CD4-positive, CD25-positive, alpha-beta regulatory T cell (primary cell): Measurements from ENCODE around the gene RAX2. TPM values are rescaled to one million over a fixed set of nuclear protein-coding genes. Genes with fewer than 3 reads are reported as not detected.

Source experiments
- ATAC-seq, 2 donors: fragments of 150-1000 bp; cut with Tn5 transposase; one replicate each; pipeline ENCODE4 v1.10.0; 2021; ENCODE audit warnings: low read depth in 2 of 2, moderate number of reproducible peaks in 2 of 2, moderate library complexity in 1 of 2
- DNase-seq, 3 donors: peaks; one replicate each; pipeline versions ENCODE4 v3.0.0 to v3.0.0-alpha.2; 2012 to 2022; ENCODE audit warnings: mixed read lengths in 1 of 3
- H3K27ac ChIP-seq: one replicate; pipeline ENCODE4 v1.7.0; 2013; ENCODE audit warnings: mild to moderate bottlenecking, low read length; ENCODE audit not compliant: insufficient read depth, poor library complexity, severe bottlenecking
- H3K27me3 ChIP-seq: one replicate; pipeline ENCODE4 v1.7.0; 2013; ENCODE audit warnings: low read length; ENCODE audit not compliant: control insufficient read depth, insufficient read depth
- H3K36me3 ChIP-seq: one replicate; pipeline ENCODE4 v1.7.0; 2013; ENCODE audit warnings: mild to moderate bottlenecking, low read length, moderate library complexity; ENCODE audit not compliant: control insufficient read depth, insufficient read depth
- H3K4me1 ChIP-seq: 2 replicates; pipeline ENCODE4 v1.7.0; 2013; ENCODE audit warnings: mild to moderate bottlenecking, low read length; ENCODE audit not compliant: insufficient read depth, control insufficient read depth, poor library complexity, severe bottlenecking
- H3K4me3 ChIP-seq: one replicate; pipeline ENCODE4 v1.7.0; 2013; ENCODE audit warnings: low read depth, mild to moderate bottlenecking, low read length, moderate library complexity
- H3K9me3 ChIP-seq, 2 experiments: 1 replicate in 1 of 2; 2 replicates in 1 of 2; pipeline ENCODE4 v1.7.0; 2013; ENCODE audit warnings: low read length in 2 of 2, mild to moderate bottlenecking in 1 of 2, moderate library complexity in 1 of 2; ENCODE audit not compliant: control insufficient read depth in 2 of 2
- H3K27ac Mint-ChIP-seq, 3 donors: one replicate each; pipeline ENCODE4 v1.8.0; 2020 to 2022; ENCODE audit warnings: mild to moderate bottlenecking in 3 of 3, mixed read lengths in 3 of 3, moderate library complexity in 2 of 3
- H3K27me3 Mint-ChIP-seq: one replicate; pipeline ENCODE4 v1.8.0; 2022; ENCODE audit warnings: mild to moderate bottlenecking, mixed read lengths
- H3K36me3 Mint-ChIP-seq: one replicate; pipeline ENCODE4 v1.8.0; 2020; ENCODE audit warnings: mixed read lengths
- H3K4me1 Mint-ChIP-seq, 4 donors: one replicate each; pipeline ENCODE4 v1.8.0; 2020 to 2022; ENCODE audit warnings: mixed read lengths in 4 of 4, mild to moderate bottlenecking in 1 of 4
- H3K4me3 Mint-ChIP-seq, 4 donors: one replicate each; pipeline ENCODE4 v1.8.0; 2020 to 2022; ENCODE audit warnings: mild to moderate bottlenecking in 4 of 4, mixed read lengths in 4 of 4, moderate library complexity in 3 of 4
- H3K9me3 Mint-ChIP-seq, 7 donors: one replicate each; pipeline ENCODE4 v1.8.0; 2020 to 2022; ENCODE audit warnings: mixed read lengths in 7 of 7, mild to moderate bottlenecking in 3 of 7, moderate library complexity in 2 of 7
- polyA plus RNA-seq, 4 donors: library from polyadenylated mRNA; unstranded; fragments of 300-500 nt; fragmentation: Illumina TruSeq; gene quantifications; one replicate each; pipeline ENCODE4 v1.2.3, GENCODE V29; 2021
- total RNA-seq: library from RNA; stranded (reverse); gene quantifications from one replicate; pipeline ENCODE4 v1.2.3, GENCODE V29; 2022

RAX2 gene
- total and polyA plus RNA-seq, 5 donors from 2014 or later: 0.08 to 0.09 TPM; not detected in 3

GRCh38 chr19:3751236-3751635, 20.8 kb downstream of the RAX2 start:
- no peak for ATAC-seq
- no peak overlapping the region for H3K4me3 ChIP-seq
- H3K36me3 ChIP-seq: peaks cover 34% of the 10 kb centered on the region
- Mint-ChIP-seq H3K4me3 (no peak overlapping the region), H3K4me1 (peaks cover 0 to 25% (median 12%) of the 10 kb centered on the region in 4 donors), H3K9me3 (no peaks in the 10 kb centered on the region), H3K27ac (no peak overlapping the region), H3K36me3 (peaks cover 27% of the 10 kb centered on the region), H3K27me3 (no peaks in the 10 kb centered on the region)
- H3K27me3 ChIP-seq: no peaks in the 10 kb centered on the region
- no peaks in the 10 kb centered on the region for H3K9me3 ChIP-seq
- no peak overlapping the region for H3K27ac ChIP-seq
- DNase-seq: no peak
- no peaks in the 10 kb centered on the region for H3K4me1 ChIP-seq

DNA sequence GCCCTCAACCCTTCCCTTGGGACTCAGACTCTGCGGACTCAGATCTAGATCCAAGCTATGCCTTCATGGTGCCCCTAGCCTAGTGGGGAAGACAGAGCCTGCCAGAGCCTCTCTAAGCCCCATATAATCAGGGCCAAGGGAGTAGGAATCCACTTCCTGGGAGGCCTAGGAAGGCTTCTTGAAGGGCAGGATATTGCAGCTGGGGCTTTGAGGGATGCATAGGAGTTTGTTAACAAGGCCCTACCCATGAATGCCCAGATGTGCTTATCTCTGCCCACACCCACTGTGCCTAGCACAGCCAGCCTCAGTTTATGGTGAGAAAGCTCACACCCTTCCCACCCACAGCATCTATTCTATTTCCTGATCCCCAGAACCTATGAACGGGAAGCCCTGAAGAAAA, 21.8 kb downstream of the RAX2 start:
- H3K4me3 ChIP-seq: no peak overlapping the region
- H3K9me3 ChIP-seq: no peaks in the 10 kb centered on the region
- peaks cover 34% of the 10 kb centered on the region for H3K36me3 ChIP-seq
- H3K9me3 Mint-ChIP-seq: no peaks in the 10 kb centered on the region
- no peak overlapping the region for H3K27ac ChIP-seq
- H3K27me3 Mint-ChIP-seq: no peaks in the 10 kb centered on the region
- no peak overlapping the region for H3K4me3 Mint-ChIP-seq
- H3K4me1 ChIP-seq: no peaks in the 10 kb centered on the region
- H3K27me3 ChIP-seq: no peaks in the 10 kb centered on the region
- H3K27ac Mint-ChIP-seq: no peak overlapping the region
- ATAC-seq (no peak), DNase-seq (no peak)
- peaks cover 0 to 18% (median 7%) of the 10 kb centered on the region in 4 donors for H3K4me1 Mint-ChIP-seq
- peaks cover 22% of the 10 kb centered on the region for H3K36me3 Mint-ChIP-seq

- Histone ChIP-seq H3K9me3 (no peaks in the 10 kb centered on the region), H3K4me3 (no peak overlapping the region), H3K27me3 (no peaks in the 10 kb centered on the region), H3K36me3 (peaks cover 30% of the 10 kb centered on the region), H3K27ac (no peak overlapping the region), H3K4me1 (no peaks in the 10 kb centered on the region)
- Mint-ChIP-seq H3K27ac (no peak overlapping the region), H3K27me3 (no peaks in the 10 kb centered on the region), H3K36me3 (peaks cover 18% of the 10 kb centered on the region), H3K4me3 (no peak overlapping the region), H3K4me1 (peaks cover 0 to 6% (median 0%) of the 10 kb centered on the region in 4 donors), H3K9me3 (no peaks in the 10 kb centered on the region)
- DNase-seq (no peak), ATAC-seq (no peak)
Observed at GRCh38 chr19:3748965-3749364, 23.1 kb downstream of the RAX2 start.

- H3K4me1 Mint-ChIP-seq: no peaks in the 10 kb centered on the region
- H3K36me3 Mint-ChIP-seq: peaks cover 17% of the 10 kb centered on the region
- Histone ChIP-seq H3K36me3 (peaks cover 21% of the 10 kb centered on the region), H3K9me3 (no peaks in the 10 kb centered on the region), H3K27me3 (no peaks in the 10 kb centered on the region), H3K27ac (no peak overlapping the region), H3K4me1 (no peaks in the 10 kb centered on the region), H3K4me3 (no peak overlapping the region)
- H3K9me3 Mint-ChIP-seq: no peaks in the 10 kb centered on the region
- no peak overlapping the region for H3K27ac Mint-ChIP-seq
- no peaks in the 10 kb centered on the region for H3K27me3 Mint-ChIP-seq
- ATAC-seq (no peak), DNase-seq (no peak)
- H3K4me3 Mint-ChIP-seq: no peak overlapping the region
Observed at GRCh38 chr19:3746371-3747056, 25.5 kb downstream of the RAX2 start.

DNA sequence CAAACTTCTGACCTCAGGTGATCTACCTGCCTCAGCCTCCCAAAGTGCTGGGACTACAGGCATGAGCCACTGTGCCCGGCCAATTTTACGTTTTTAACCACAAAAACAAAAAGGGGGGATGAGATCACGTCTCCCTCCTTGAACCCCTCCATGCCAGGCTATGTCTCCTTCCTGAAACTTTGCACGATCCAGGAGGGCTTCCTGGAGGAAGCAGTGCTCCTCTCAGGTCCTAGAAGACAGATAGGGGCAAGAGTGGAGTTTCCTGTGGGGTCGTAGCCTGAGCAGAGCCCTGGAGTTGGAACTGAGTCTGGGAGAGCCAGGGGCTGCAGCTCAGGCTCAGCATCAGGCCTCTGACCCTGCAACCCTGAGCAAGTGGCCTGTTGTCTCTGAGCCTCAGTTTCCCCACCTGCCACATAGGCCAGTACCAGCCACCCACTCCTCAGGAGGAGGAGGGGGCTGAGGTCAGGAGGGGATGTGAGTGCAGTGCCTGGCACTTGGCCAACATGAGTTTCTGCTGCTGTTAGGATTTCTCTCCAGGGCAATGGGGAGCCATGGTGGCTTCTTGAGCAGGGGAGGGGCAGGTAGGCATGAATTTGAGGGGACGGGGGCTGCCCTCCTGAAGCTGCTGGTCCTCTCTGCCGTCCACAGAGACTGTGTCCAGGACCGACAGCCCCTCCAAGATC, 26.5 kb downstream of the RAX2 start:
- no peak for DNase-seq
- peak overlapping the region in 1 of 3 donors; percentile 32 for H3K27ac Mint-ChIP-seq
- no peaks in the 10 kb centered on the region for H3K27me3 ChIP-seq
- no peak overlapping the region for H3K4me3 ChIP-seq
- H3K4me3 Mint-ChIP-seq: no peak overlapping the region
- H3K36me3 ChIP-seq: peaks cover 12% of the 10 kb centered on the region
- peaks cover 13% of the 10 kb centered on the region for H3K36me3 Mint-ChIP-seq
- H3K4me1 Mint-ChIP-seq: no peaks in the 10 kb centered on the region
- H3K9me3 ChIP-seq: no peaks in the 10 kb centered on the region
- no peaks in the 10 kb centered on the region for H3K9me3 Mint-ChIP-seq
- H3K27me3 Mint-ChIP-seq: no peaks in the 10 kb centered on the region
- H3K4me1 ChIP-seq: no peaks in the 10 kb centered on the region
- H3K27ac ChIP-seq: no peak overlapping the region
- ATAC-seq: no peak

- ATAC-seq (no peak), DNase-seq (peak in 1 of 3 donors; percentile 22)
- Mint-ChIP-seq H3K9me3 (no peaks in the 10 kb centered on the region), H3K27ac (peak overlapping the region in 1 of 3 donors; percentile 35), H3K36me3 (peaks cover 7% of the 10 kb centered on the region), H3K4me1 (peaks cover 4 to 15% (median 10%) of the 10 kb centered on the region in 4 donors), H3K27me3 (no peaks in the 10 kb centered on the region), H3K4me3 (no peak overlapping the region)
- no peaks in the 10 kb centered on the region for H3K27me3 ChIP-seq
- no peak overlapping the region for H3K27ac ChIP-seq
- H3K4me1 ChIP-seq: peaks cover 20% of the 10 kb centered on the region
- H3K4me3 ChIP-seq: no peak overlapping the region
- H3K9me3 ChIP-seq: no peaks in the 10 kb centered on the region
- H3K36me3 ChIP-seq: no peaks in the 10 kb centered on the region
Observed at GRCh38 chr19:3743486-3743885, 28.5 kb downstream of the RAX2 start.

DNA sequence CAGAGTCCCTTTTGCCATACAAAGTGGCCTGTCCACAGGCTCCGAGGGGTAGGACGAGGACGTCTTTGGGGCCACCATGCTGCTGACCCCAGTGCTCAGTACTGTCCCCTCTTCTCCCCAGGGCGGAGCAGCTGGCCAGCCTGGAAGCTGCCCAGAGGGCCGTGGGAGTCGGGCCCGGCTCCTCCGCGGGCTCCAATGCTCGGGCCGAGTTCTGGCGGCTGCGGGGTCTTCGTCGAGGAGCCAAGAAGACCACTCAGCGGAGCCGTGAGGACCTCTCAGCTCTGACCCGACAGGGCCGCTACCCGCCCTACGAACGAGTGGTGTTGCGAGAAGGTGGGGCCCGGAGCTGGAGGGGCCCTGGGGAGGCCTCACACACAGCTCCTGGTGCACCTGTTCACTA, 31.6 kb downstream of the RAX2 start:
- Histone ChIP-seq H3K4me3 (no peak overlapping the region), H3K27me3 (no peaks in the 10 kb centered on the region), H3K27ac (no peak overlapping the region), H3K9me3 (no peaks in the 10 kb centered on the region), H3K4me1 (peaks cover 24% of the 10 kb centered on the region), H3K36me3 (peaks cover 15% of the 10 kb centered on the region)
- peaks cover 7 to 34% (median 20%) of the 10 kb centered on the region in 4 donors for H3K4me1 Mint-ChIP-seq
- no peak overlapping the region for H3K4me3 Mint-ChIP-seq
- peaks cover 29% of the 10 kb centered on the region for H3K36me3 Mint-ChIP-seq
- no peak overlapping the region for H3K27ac Mint-ChIP-seq
- DNase-seq (no peak), ATAC-seq (no peak)
- peaks cover 0 to 2% (median 0%) of the 10 kb centered on the region in 7 donors for H3K9me3 Mint-ChIP-seq
- no peaks in the 10 kb centered on the region for H3K27me3 Mint-ChIP-seq
